Activated naive CD4-positive, alpha-beta T cell (primary cell): ENCODE measurements around the gene SMC4.
"Not testable (repeated sequence)": the region's sequence is repeated elsewhere in the genome, so short reads cannot be mapped to it uniquely, and the experiment has no call there.

Experiments
- DNase-seq, 4 experiments: peaks; one replicate each; lab custom pipeline; 2025; lab: John Stamatoyannopoulos, UW

SMC4 gene

GRCh38 chr3:160445854-160446253 lies 46.4 kb downstream of the SMC4 start:
- DNase-seq: no peak

- no peak for DNase-seq
Observed at GRCh38 chr3:160446522-160447056, 47.1 kb downstream of the SMC4 start.

- no peak for DNase-seq
Observed at GRCh38 chr3:160447544-160447943, 48.1 kb downstream of the SMC4 start.

GRCh38 chr3:160448845-160449635 lies 49.6 kb downstream of the SMC4 start:
- DNase-seq: peak in 2 of 4 experiments; percentile 30 to 32

GRCh38 chr3:160449636-160450598 lies 50.5 kb downstream of the SMC4 start, which contains the start of gene TRIM59:
TRIM59 (minus strand) TSS chr3:160449786; CDS start chr3:160439183, 10,603 bp downstream.
- peak; percentile 68 to 94 (median 90) for DNase-seq

- DNase-seq: no peak
Observed at GRCh38 chr3:160450846-160451245, 51.4 kb downstream of the SMC4 start.

- DNase-seq: no peak
Observed at GRCh38 chr3:160451602-160452001, 52.2 kb downstream of the SMC4 start.

GRCh38 chr3:160452251-160452650 lies 52.8 kb downstream of the SMC4 start:
- not testable (repeated sequence) for DNase-seq

GRCh38 chr3:160454995-160455394 lies 55.5 kb downstream of the SMC4 start:
- no peak for DNase-seq

GRCh38 chr3:160455846-160456245 lies 56.4 kb downstream of the SMC4 start:
- no peak for DNase-seq

- no peak for DNase-seq
Observed at GRCh38 chr3:160458151-160458550, 58.7 kb downstream of the SMC4 start.

GRCh38 chr3:160459450-160459970 lies 60.1 kb downstream of the SMC4 start:
- DNase-seq: no peak

- no peak for DNase-seq
Observed at GRCh38 chr3:160460033-160460432, 60.6 kb downstream of the SMC4 start.

GRCh38 chr3:160464321-160464720 lies 64.9 kb downstream of the SMC4 start:
- DNase-seq: no peak

GRCh38 chr3:160464971-160465370 lies 65.5 kb downstream of the SMC4 start:
- no peak for DNase-seq

- DNase-seq: no peak
Observed at GRCh38 chr3:160470181-160470580, 70.7 kb downstream of the SMC4 start.

- DNase-seq: no peak
Observed at GRCh38 chr3:160471892-160472291, 72.4 kb downstream of the SMC4 start.

- DNase-seq: no peak
Observed at GRCh38 chr3:160472344-160472743, 72.9 kb downstream of the SMC4 start.

GRCh38 chr3:160473221-160473620 lies 73.8 kb downstream of the SMC4 start:
- DNase-seq: no peak

- no peak for DNase-seq
Observed at GRCh38 chr3:160473978-160474377, 74.5 kb downstream of the SMC4 start.

- no peak for DNase-seq
Observed at GRCh38 chr3:160474416-160474838, 75.0 kb downstream of the SMC4 start.

- DNase-seq: no peak
Observed at GRCh38 chr3:160475153-160475552, 75.7 kb downstream of the SMC4 start.
